OCI-LY3 (cell line): ENCODE measurements around the gene GRID2.

ENCODE experiments used
- H2AFZ ChIP-seq: fragments of 200-600, 300-600 bp; shearing (Covaris generic); 2 replicates; pipeline ENCODE4 v1.6.0; 2014; ENCODE audit warnings: antibody characterized with exemption, low read depth, low read length
- H3K27ac ChIP-seq: fragments of 200-600, 300-600 bp; sonication (generic); 2 replicates; pipeline ENCODE4 v1.5.1; 2014; ENCODE audit warnings: mild to moderate bottlenecking, low read length, moderate library complexity, mixed read lengths
- H3K27me3 ChIP-seq: fragments of 200-600, 300-600 bp; sonication (generic); 2 replicates; pipeline ENCODE4 v1.6.1; 2014; ENCODE audit warnings: low read depth, low read length, mixed read lengths
- H3K36me3 ChIP-seq: fragments of 200-600, 300-600 bp; sonication (generic); replicated peaks from 2 replicates; pipeline ENCODE3; 2014; ENCODE audit warnings: low read depth, low read length, mixed read lengths
- H3K4me1 ChIP-seq: fragments of 300-600, 200-600 bp; sonication (generic); 2 replicates; pipeline ENCODE4 v1.6.1; 2014; ENCODE audit warnings: low read length, mixed read lengths
- H3K4me2 ChIP-seq: fragments of 200-600, 300-600 bp; sonication (generic); 2 replicates; pipeline ENCODE4 v1.6.1; 2014; ENCODE audit warnings: low read length, mixed read lengths
- H3K4me3 ChIP-seq: fragments of 300-600, 200-600 bp; sonication (generic); 2 replicates; pipeline ENCODE4 v1.5.1; 2014; ENCODE audit warnings: antibody characterized with exemption, mild to moderate bottlenecking, low read length, moderate library complexity
- H3K79me2 ChIP-seq: fragments of 300-600, 200-600 bp; shearing (Covaris generic); 2 replicates; pipeline ENCODE4 v1.6.1; 2014; ENCODE audit warnings: mild to moderate bottlenecking, low read length, mixed read lengths
- H3K9ac ChIP-seq: fragments of 300-600, 200-600 bp; shearing (Covaris generic); 2 replicates; pipeline ENCODE4 v1.6.0; 2014; ENCODE audit warnings: mild to moderate bottlenecking, low read length, moderate library complexity
- H3K9me3 ChIP-seq: fragments of 200-600, 300-600 bp; shearing (Covaris generic); 2 replicates; pipeline ENCODE4 v1.6.1; 2014; ENCODE audit warnings: low read length, mixed read lengths; ENCODE audit not compliant: insufficient read depth
- H4K20me1 ChIP-seq: fragments of 200-600, 300-600 bp; sonication (generic); 2 replicates; pipeline ENCODE4 v1.6.1; 2016; ENCODE audit warnings: low read length, mixed read lengths; ENCODE audit not compliant: insufficient read depth
- EZH2phosphoT487 ChIP-seq: fragments of 200-600 bp; shearing (Covaris generic); IDR thresholded peaks from 2 replicates; pipeline ENCODE4 v1.6.1; 2018; ENCODE audit warnings: antibody characterized with exemption, mixed run types, low read depth
- TF ChIP-seq, protein P1 (sequence below): fragments of 200-600, 300-600 bp; sonication (generic); IDR thresholded peaks from 2 replicates; pipeline ENCODE4 v1.5.1; 2014; ENCODE audit warnings: antibody characterized with exemption, low read length, low read depth

The GRID2 gene

DNA sequence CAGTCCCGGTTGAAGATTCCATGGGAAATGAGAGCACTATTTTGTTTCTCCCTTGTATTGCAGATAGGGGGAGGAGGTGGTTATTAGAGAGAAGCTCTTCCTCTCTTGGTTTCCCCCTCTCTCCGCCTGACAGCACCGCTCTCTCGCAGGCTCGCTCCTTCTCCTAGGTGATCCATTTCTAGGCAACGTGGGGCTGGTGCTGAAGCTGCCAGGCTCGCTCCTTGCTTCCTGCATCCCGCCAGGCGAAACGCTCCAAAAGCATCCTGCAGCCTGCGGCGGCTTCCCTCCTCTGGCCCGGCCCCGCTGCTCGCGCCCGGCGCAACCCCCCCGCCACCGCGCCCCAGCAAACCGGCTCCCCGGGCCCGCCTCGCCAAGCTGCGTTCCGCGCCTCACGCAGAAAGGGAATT, at the start of gene GRID2:
Gene GRID2 (plus strand): TSS at position 346 of the 407 bp plus-strand sequence.
- Histone ChIP-seq H3K79me2 (no peaks in the 10 kb centered on the region), H3K36me3 (no peaks in the 10 kb centered on the region), H3K27me3 (no peaks in the 10 kb centered on the region), H3K9me3 (no peaks in the 10 kb centered on the region), H2AFZ (no peak within 1 kb of the TSS), H3K4me3 (no peak within 1 kb of the TSS), H3K4me2 (no peak within 1 kb of the TSS), H3K9ac (no peak within 1 kb of the TSS), H3K27ac (no peak within 1 kb of the TSS), H3K4me1 (no peaks in the 10 kb centered on the region), H4K20me1 (no peaks in the 10 kb centered on the region)
- TF ChIP-seq, protein P1, sequence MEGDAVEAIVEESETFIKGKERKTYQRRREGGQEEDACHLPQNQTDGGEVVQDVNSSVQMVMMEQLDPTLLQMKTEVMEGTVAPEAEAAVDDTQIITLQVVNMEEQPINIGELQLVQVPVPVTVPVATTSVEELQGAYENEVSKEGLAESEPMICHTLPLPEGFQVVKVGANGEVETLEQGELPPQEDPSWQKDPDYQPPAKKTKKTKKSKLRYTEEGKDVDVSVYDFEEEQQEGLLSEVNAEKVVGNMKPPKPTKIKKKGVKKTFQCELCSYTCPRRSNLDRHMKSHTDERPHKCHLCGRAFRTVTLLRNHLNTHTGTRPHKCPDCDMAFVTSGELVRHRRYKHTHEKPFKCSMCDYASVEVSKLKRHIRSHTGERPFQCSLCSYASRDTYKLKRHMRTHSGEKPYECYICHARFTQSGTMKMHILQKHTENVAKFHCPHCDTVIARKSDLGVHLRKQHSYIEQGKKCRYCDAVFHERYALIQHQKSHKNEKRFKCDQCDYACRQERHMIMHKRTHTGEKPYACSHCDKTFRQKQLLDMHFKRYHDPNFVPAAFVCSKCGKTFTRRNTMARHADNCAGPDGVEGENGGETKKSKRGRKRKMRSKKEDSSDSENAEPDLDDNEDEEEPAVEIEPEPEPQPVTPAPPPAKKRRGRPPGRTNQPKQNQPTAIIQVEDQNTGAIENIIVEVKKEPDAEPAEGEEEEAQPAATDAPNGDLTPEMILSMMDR, result no peak
- no peak for TF ChIP-seq EZH2phosphoT487

DNA sequence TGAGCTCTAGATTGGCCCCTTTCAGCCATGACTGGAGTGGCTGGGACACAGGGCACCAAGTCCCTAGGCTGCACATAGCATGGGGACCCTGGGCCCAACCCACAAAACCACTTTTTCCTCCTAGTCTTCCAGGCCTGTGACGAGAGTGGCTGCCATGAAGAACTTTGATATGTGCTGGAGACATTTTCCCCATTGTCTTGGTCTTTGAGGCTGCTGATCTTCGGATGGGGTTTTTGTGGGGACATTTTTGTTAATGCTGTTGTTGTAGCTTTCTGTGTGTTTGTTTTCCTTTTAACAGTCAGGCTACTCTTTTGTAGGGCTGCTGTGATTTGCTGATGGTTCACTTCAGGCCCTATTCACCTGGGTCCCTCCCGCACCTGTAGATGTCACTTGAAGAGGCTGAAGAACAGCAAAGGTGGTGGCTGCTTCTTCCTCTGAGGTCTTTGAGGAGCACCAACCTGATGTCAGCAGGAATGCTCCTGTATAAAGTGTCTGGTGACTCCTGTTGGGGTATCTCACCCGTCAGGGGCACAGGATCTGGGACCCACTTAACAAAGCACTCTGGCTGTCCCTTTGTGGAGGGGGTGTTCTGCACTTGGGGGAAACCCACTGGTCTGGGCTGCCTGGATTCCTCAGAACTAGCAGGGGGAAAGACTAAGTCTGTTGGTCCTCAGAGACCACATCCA, 49.6 kb upstream of the GRID2 start:
- Histone ChIP-seq H3K9ac (no peak overlapping the region), H3K27me3 (no peaks in the 10 kb centered on the region), H3K4me1 (no peaks in the 10 kb centered on the region), H2AFZ (no peak overlapping the region), H4K20me1 (no peaks in the 10 kb centered on the region), H3K27ac (no peak overlapping the region), H3K4me3 (no peak overlapping the region), H3K4me2 (no peak overlapping the region), H3K79me2 (no peaks in the 10 kb centered on the region), H3K36me3 (no peaks in the 10 kb centered on the region), H3K9me3 (no peaks in the 10 kb centered on the region)
- no peak for TF ChIP-seq EZH2phosphoT487
- TF ChIP-seq, protein P1, result no peak

DNA sequence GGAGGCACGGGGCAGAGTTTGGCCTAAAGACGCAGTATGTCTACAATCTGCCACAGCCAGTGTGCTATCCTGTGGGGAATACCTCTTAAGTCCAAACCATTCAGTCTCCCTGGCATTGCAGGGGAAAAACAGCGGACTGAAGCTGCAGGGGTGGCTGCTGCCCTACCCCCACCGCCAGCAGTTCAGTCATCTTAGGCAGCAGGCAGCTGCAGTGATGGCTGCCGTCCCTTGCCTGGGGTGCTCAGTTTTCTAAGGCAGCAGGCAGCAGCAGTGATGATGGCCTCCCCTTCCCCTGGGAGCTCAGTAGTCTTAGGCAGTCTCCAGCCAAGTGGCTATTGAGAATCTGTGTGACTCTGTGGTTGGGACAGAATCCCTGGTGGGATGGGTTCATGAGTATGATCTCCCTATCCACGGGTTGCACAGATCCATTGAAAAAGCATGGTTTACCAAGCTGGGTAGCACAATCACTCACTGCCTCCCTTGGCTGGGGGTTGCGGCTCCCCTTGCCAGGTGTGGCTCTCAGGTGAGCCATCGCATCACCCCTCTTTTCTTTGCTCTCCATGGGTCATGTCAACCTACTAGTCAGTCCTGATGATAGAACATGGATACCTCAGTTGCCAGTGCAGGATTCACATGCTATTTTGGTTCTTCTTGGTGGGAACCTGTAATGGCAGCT, 48.9 kb upstream of the GRID2 start:
- Histone ChIP-seq H3K4me2 (no peak overlapping the region), H3K79me2 (no peaks in the 10 kb centered on the region), H4K20me1 (no peaks in the 10 kb centered on the region), H3K9ac (no peak overlapping the region), H3K27ac (no peak overlapping the region), H3K4me3 (no peak overlapping the region), H3K36me3 (no peaks in the 10 kb centered on the region), H3K9me3 (no peaks in the 10 kb centered on the region), H3K27me3 (no peaks in the 10 kb centered on the region), H2AFZ (no peak overlapping the region), H3K4me1 (no peaks in the 10 kb centered on the region)
- TF ChIP-seq, protein P1, result no peak
- TF ChIP-seq EZH2phosphoT487, result no peak

DNA sequence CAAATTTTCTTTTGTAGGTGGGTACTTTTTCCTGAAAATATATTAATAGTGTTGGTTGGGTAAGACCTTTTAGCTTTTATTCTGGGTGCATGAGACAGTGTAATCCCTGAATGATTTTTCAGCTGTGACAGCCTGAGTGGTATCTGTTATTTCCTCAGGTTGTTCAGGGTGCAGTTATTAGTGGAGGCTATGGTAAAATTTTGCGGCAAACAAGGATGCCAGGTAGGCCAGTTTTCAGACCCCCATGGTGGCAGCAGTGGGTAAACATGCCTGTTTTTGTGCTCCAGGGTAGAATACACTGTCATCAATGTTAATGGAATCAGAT, 47.9 kb upstream of the GRID2 start:
- Histone ChIP-seq H3K27ac (no peak overlapping the region), H3K4me3 (no peak overlapping the region), H3K9ac (no peak overlapping the region), H3K27me3 (no peaks in the 10 kb centered on the region), H3K79me2 (no peaks in the 10 kb centered on the region), H3K36me3 (no peaks in the 10 kb centered on the region), H2AFZ (no peak overlapping the region), H3K9me3 (no peaks in the 10 kb centered on the region), H4K20me1 (no peaks in the 10 kb centered on the region), H3K4me1 (no peaks in the 10 kb centered on the region), H3K4me2 (no peak overlapping the region)
- TF ChIP-seq, protein P1, result no peak
- no peak for TF ChIP-seq EZH2phosphoT487
